Stimulated activated CD8-positive, alpha-beta memory T cell treated with anti-CD3 and anti-CD28 coated beads, Interleukin-4, amount 100 ng/mL, for 4 hours (primary cell): ENCODE data around the gene LYZ.

ENCODE experiments used
- DNase-seq, 2 donors: peaks; one replicate each; pipeline ENCODE4 v3.0.0-alpha.2; 2020; ENCODE audit warnings: low read depth in 2 of 2, low spot score in 1 of 2

The LYZ gene

GRCh38 chr12:69383074-69383473 lies 34.9 kb downstream of the LYZ start:
- DNase-seq = no peak

- no peak for DNase-seq
Measured at GRCh38 chr12:69385038-69385437, 36.9 kb downstream of the LYZ start.

- DNase-seq = no peak
Measured at GRCh38 chr12:69386921-69387320, 38.7 kb downstream of the LYZ start.

GRCh38 chr12:69388371-69388770 lies 40.2 kb downstream of the LYZ start:
- DNase-seq = no peak

- no peak for DNase-seq
Measured at GRCh38 chr12:69389831-69390230, 41.6 kb downstream of the LYZ start.

- DNase-seq = no peak
Measured at GRCh38 chr12:69392179-69392928, 44.2 kb downstream of the LYZ start.

- DNase-seq = no peak
Measured at GRCh38 chr12:69396041-69396440, 47.9 kb downstream of the LYZ start.

- DNase-seq = no peak
Measured at GRCh38 chr12:69396963-69397362, 48.8 kb downstream of the LYZ start.

- DNase-seq = no peak
Measured at GRCh38 chr12:69397978-69398377, 49.8 kb downstream of the LYZ start.

GRCh38 chr12:69401940-69402339 lies 53.8 kb downstream of the LYZ start:
- DNase-seq = no peak
